K562 (cell line): ENCODE results near the gene TENT4B.

Source experiments
- ARNT ChIP-seq, 2 experiments: fragments of 450-650 bp; IDR thresholded peaks; 2 replicates each; pipeline ENCODE4 v1.6.1; 2016; ENCODE audit warnings: mild to moderate bottlenecking in 1 of 2
- BRF1 ChIP-seq: IDR thresholded peaks from 3 replicates; pipeline ENCODE4 v1.6.1; 2011; ENCODE audit warnings: borderline replicate concordance, mild to moderate bottlenecking; ENCODE audit not compliant: insufficient read length; ENCODE audit errors: extremely low read depth
- POLR2A ChIP-seq: fragments of 450-650 bp; conservative IDR thresholded peaks from 2 replicates; pipeline ENCODE4 v1.6.1; 2016
- RAD21 ChIP-seq, 2 experiments: fragments of 250-450 bp in 1 of 2; fragments of 450-650 bp in 1 of 2; sonication (Bioruptor Pico) in 1 of 2; formaldehyde crosslinking in 1 of 2; IDR thresholded peaks in 1 of 2; conservative IDR thresholded peaks in 1 of 2; 2 replicates each; pipeline versions ENCODE4 v1.4.0 to v1.8.0; 2020 to 2022; ENCODE audit warnings: mild to moderate bottlenecking in 2 of 2, moderate library complexity in 1 of 2
- RBBP5 ChIP-seq: fragments of 200-600 bp; sonication (generic); IDR thresholded peaks from 2 replicates; pipeline ENCODE4 v1.6.1; 2012; ENCODE audit warnings: borderline replicate concordance, mild to moderate bottlenecking, low read length, control low read depth, inconsistent platforms; ENCODE audit not compliant: insufficient read depth, poor library complexity, severe bottlenecking
- RERE ChIP-seq: sonication (generic); formaldehyde crosslinking; IDR thresholded peaks from 2 replicates; pipeline ENCODE4 v1.8.0; 2023; ENCODE audit warnings: missing genetic modification reagents, mild to moderate bottlenecking, borderline replicate concordance
- RHOXF2B ChIP-seq: fragments of 250-450 bp; sonication (Bioruptor Pico); conservative IDR thresholded peaks from 2 replicates; pipeline ENCODE4 v1.5.1; 2021
- TRIM28 ChIP-seq: fragments of 450-650 bp; IDR thresholded peaks from 2 replicates; pipeline ENCODE4 v1.6.1; 2017
- USF1 ChIP-seq: sonication (generic); formaldehyde crosslinking; IDR thresholded peaks from 2 replicates; pipeline ENCODE4 v1.9.0; 2022; ENCODE audit warnings: mild to moderate bottlenecking, missing genetic modification reagents
- ZNF263 ChIP-seq: sonication (generic); formaldehyde crosslinking; IDR thresholded peaks from 2 replicates; pipeline ENCODE4 v1.8.0; 2022; ENCODE audit warnings: mild to moderate bottlenecking, missing genetic modification reagents, borderline replicate concordance

- no peak for TF ChIP-seq RHOXF2B (CRISPR knock-in tag)
- TF ChIP-seq POLR2A = no peak
- no peak for TF ChIP-seq ZNF263 (CRISPR knock-in tag)
- no peak for TF ChIP-seq RAD21 (CRISPR knock-in tag; conservative IDR thresholded peaks at IDR 0.05 in 1 of 2, IDR thresholded peaks at IDR 0.05 in 1 of 2)
- TF ChIP-seq RBBP5 = no peak
- TF ChIP-seq USF1 (CRISPR knock-in tag) = no peak
- no peak for TF ChIP-seq BRF1
- no peak for TF ChIP-seq RERE (CRISPR knock-in tag)
- no peak for TF ChIP-seq TRIM28
- no peak for TF ChIP-seq ARNT (IDR thresholded peaks at IDR 0.05)
Observed at GRCh38 chr16:50256604-50257003, 103.5 kb downstream of the TENT4B start.
